ENCODE measurements around the gene ANO1.

DNA sequence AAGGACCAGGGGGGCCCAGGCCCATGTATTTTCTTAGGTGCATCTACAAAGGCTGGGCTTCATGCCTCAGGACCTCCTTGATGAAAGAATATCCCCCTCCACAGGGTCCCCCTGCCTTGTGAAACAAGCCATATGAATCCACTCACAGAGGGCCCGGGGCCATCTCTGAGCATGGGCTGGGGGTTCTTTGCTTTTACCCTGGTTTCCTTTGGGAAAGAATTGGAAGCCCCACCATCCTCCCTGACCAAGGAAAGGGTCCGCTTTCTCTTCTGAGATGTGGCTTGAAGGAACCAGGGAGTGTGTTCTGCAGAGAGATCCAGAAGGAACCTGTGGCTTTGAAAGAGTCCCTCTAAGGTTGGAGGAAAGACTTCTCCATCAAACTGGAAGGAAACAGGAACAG lies 9.2 kb upstream of the ANO1 start:
- TF ChIP-seq ARNTL (CRISPR knock-in tag; IDR thresholded peaks at IDR 0.05; ENCODE audit: borderline replicate concordance, low read depth) = no peak
- no peak for TF ChIP-seq ZFP3 (CRISPR knock-in tag; IDR thresholded peaks at IDR 0.05)
- no peak for TF ChIP-seq RARB (CRISPR knock-in tag; IDR thresholded peaks at IDR 0.05)

Data from SK-N-SH treated with all-trans-retinoic acid at 6 μM for 48 hours (cell line).